GM12801 (cell line): ENCODE results near the gene KCNH1.

ENCODE experiments used
- CTCF ChIP-seq: IDR thresholded peaks from one replicate; pipeline ENCODE4 v1.5.1; 2011; ENCODE audit warnings: control low read depth; ENCODE audit not compliant: insufficient read length; ENCODE audit errors: extremely low read depth

KCNH1 gene

GRCh38 chr1:210723646-210724045, 410.3 kb downstream of the KCNH1 start:
- TF ChIP-seq CTCF, result no peak

GRCh38 chr1:210722410-210723081, 411.4 kb downstream of the KCNH1 start:
- TF ChIP-seq CTCF, result no peak

GRCh38 chr1:210715072-210715471, 418.9 kb downstream of the KCNH1 start:
- no peak for TF ChIP-seq CTCF

- no peak for TF ChIP-seq CTCF
These were observed 421.9 kb downstream of the KCNH1 start for GRCh38 chr1:210711825-210712612.

- TF ChIP-seq CTCF, result no peak
These were observed 424.2 kb downstream of the KCNH1 start for GRCh38 chr1:210709701-210710100.

- no peak for TF ChIP-seq CTCF
These were observed 426.4 kb downstream of the KCNH1 start for GRCh38 chr1:210707300-210708240.

GRCh38 chr1:210706246-210706645, 427.7 kb downstream of the KCNH1 start:
- no peak for TF ChIP-seq CTCF
